GM18907 (cell line): Measurements from ENCODE around the gene RNF19B.
"Not testable (repeated sequence)": the region's sequence is repeated elsewhere in the genome, so short reads cannot be mapped to it uniquely, and the experiment has no call there.

Experiments
- ATAC-seq: cut with Tn5 transposase; IDR thresholded peaks from one replicate; pipeline ENCODE4 v1.9.1; 2021; ENCODE audit warnings: mild to moderate bottlenecking, moderate library complexity; ENCODE audit not compliant: unreplicated experiment

RNF19B gene

GRCh38 chr1:32992489-32993323 is 28.1 kb upstream of the RNF19B start:
- peak; percentile 86 for ATAC-seq

- peak; percentile 13 for ATAC-seq
Measured at GRCh38 chr1:32991819-32992488, 27.3 kb upstream of the RNF19B start.

- ATAC-seq, result no peak
Measured at GRCh38 chr1:32991386-32991785, 26.8 kb upstream of the RNF19B start.

GRCh38 chr1:32990887-32991286 is 26.3 kb upstream of the RNF19B start:
- no peak for ATAC-seq

GRCh38 chr1:32989160-32990050 is 24.8 kb upstream of the RNF19B start:
- no peak for ATAC-seq

- no peak for ATAC-seq
Measured at GRCh38 chr1:32988665-32989064, 24.1 kb upstream of the RNF19B start.

GRCh38 chr1:32985226-32985625 is 20.6 kb upstream of the RNF19B start:
- no peak for ATAC-seq

GRCh38 chr1:32984455-32985171 is 20.0 kb upstream of the RNF19B start:
- no peak for ATAC-seq

- ATAC-seq, result no peak
Measured at GRCh38 chr1:32984090-32984454, 19.5 kb upstream of the RNF19B start.

GRCh38 chr1:32983020-32983419 is 18.4 kb upstream of the RNF19B start:
- no peak for ATAC-seq

- peak; percentile 88 for ATAC-seq
Measured at GRCh38 chr1:32981003-32981901, 16.6 kb upstream of the RNF19B start.

GRCh38 chr1:32980080-32980479 is 15.5 kb upstream of the RNF19B start:
- ATAC-seq, result no peak

- ATAC-seq, result no peak
Measured at GRCh38 chr1:32978854-32979253, 14.2 kb upstream of the RNF19B start.

GRCh38 chr1:32977546-32978087 is 13.0 kb upstream of the RNF19B start:
- no peak for ATAC-seq

- not testable (repeated sequence) for ATAC-seq
Measured at GRCh38 chr1:32975055-32975454, 10.4 kb upstream of the RNF19B start.

- ATAC-seq, result not testable (repeated sequence)
Measured at GRCh38 chr1:32973458-32973857, 8.8 kb upstream of the RNF19B start.

- ATAC-seq, result no peak
Measured at GRCh38 chr1:32972814-32973428, 8.3 kb upstream of the RNF19B start.

- no peak for ATAC-seq
Measured at GRCh38 chr1:32971576-32971975, 7.0 kb upstream of the RNF19B start.

GRCh38 chr1:32971156-32971555 is 6.5 kb upstream of the RNF19B start:
- ATAC-seq, result no peak
